Panc1 (cell line): ENCODE data around the gene PICALM. TPM values are rescaled to one million over a fixed set of nuclear protein-coding genes. Genes with fewer than 3 reads are reported as not detected.

Experiments
- ATAC-seq: fragments of 200-7000 bp; cut with Tn5 transposase; 2 replicates; pipeline ENCODE4 v1.9.1; 2020; ENCODE audit warnings: mild to moderate bottlenecking, moderate library complexity
- BruUV-seq: library from RNA; stranded (reverse); fragments of 400-500 nt; replicated peaks from 2 replicates; lab custom pipeline; 2021; lab: Mats Ljungman, UMichigan
- CTCF ChIA-PET: fragments of 300-600 bp; sonication (Branson Sonifier 250); formaldehyde crosslinking; loops from one replicate; lab custom pipeline; 2022; ENCODE audit warnings: antibody characterized with exemption; lab: Charles Lee
- POLR2A ChIA-PET: fragments of 300-600 bp; sonication (Branson Sonifier 250); formaldehyde crosslinking; loops from one replicate; lab custom pipeline; 2022; ENCODE audit warnings: antibody characterized with exemption; lab: Charles Lee
- DNase-seq: peaks from one replicate; pipeline ENCODE4 v3.0.0-alpha.2; 2010; ENCODE audit warnings: low read depth, low spot score
- H3K27ac ChIP-seq: 2 replicates; pipeline ENCODE4 v1.5.1; 2011; ENCODE audit warnings: mild to moderate bottlenecking, low read length, inconsistent platforms
- H3K27me3 ChIP-seq: fragments of 200-500 bp; sonication (Bioruptor generic); 2 replicates; pipeline ENCODE4 v1.6.0; 2014; ENCODE audit warnings: low read length, inconsistent platforms; ENCODE audit not compliant: control insufficient read depth, insufficient read depth
- H3K36me3 ChIP-seq: fragments of 200-500 bp; sonication (Bioruptor generic); 2 replicates; pipeline ENCODE4 v1.5.1; 2014; ENCODE audit warnings: inconsistent platforms, mild to moderate bottlenecking, low read length, moderate library complexity; ENCODE audit not compliant: control insufficient read depth, insufficient read depth
- H3K4me1 ChIP-seq: 2 replicates; pipeline ENCODE4 v1.5.1; 2011; ENCODE audit warnings: inconsistent platforms, mild to moderate bottlenecking, low read length, moderate library complexity; ENCODE audit not compliant: control insufficient read depth, insufficient read depth
- H3K4me3 ChIP-seq, 2 experiments: 2 replicates each; pipeline ENCODE4 v1.5.1; 2011 to 2012; ENCODE audit warnings: low read depth in 2 of 2, low read length in 2 of 2, mild to moderate bottlenecking in 2 of 2, inconsistent platforms in 1 of 2, moderate library complexity in 1 of 2
- H3K9me3 ChIP-seq: fragments of 200-500 bp; sonication (Bioruptor generic); 2 replicates; pipeline ENCODE4 v1.5.1; 2014; ENCODE audit warnings: low read depth, mild to moderate bottlenecking, inconsistent platforms, low read length, moderate library complexity; ENCODE audit not compliant: control insufficient read depth, insufficient read depth
- POLR2AphosphoS5 ChIP-seq: IDR thresholded peaks from 2 replicates; pipeline ENCODE4 v1.6.1; 2012; ENCODE audit warnings: mild to moderate bottlenecking, low read depth, low read length, moderate library complexity
- SIN3A ChIP-seq: IDR thresholded peaks from 2 replicates; pipeline ENCODE4 v1.6.1; 2012; ENCODE audit warnings: low read depth, mild to moderate bottlenecking, low read length, moderate library complexity, borderline replicate concordance; ENCODE audit not compliant: insufficient read depth
- TCF7L2 ChIP-seq: IDR thresholded peaks from 2 replicates; pipeline ENCODE4 v1.6.1; 2011; ENCODE audit warnings: mild to moderate bottlenecking, low read depth, low read length, inconsistent platforms
- in situ Hi-C: cut with HindIII; loops from 2 replicates; pipeline ENCODE4 v1.10.0; 2016; ENCODE audit warnings: low sequenced_read_pairs, low pct_unique_long_range_greater_than_20kb
- intact Hi-C: fragments of 100-400 bp; cut with micrococcal nuclease; formaldehyde crosslinking; loops from one replicate; pipeline ENCODE4 v1.10.0; 2022; ENCODE audit not compliant: unreplicated experiment
- total RNA-seq: library from RNA; stranded (reverse); gene quantifications from one replicate; pipeline ENCODE4 v1.2.1, GENCODE V29; 2021; ENCODE audit not compliant: unreplicated experiment
- TF ChIP-seq, protein P1 (sequence below), 2 experiments: IDR thresholded peaks; 2 replicates each; pipeline ENCODE4 v1.6.1; 2011 to 2012; ENCODE audit warnings: low read depth in 2 of 2, control low read depth in 1 of 2, low read length in 1 of 2, mild to moderate bottlenecking in 1 of 2, moderate library complexity in 1 of 2; ENCODE audit not compliant: insufficient read depth in 1 of 2
- TF ChIP-seq, protein P2 (sequence below): fragments of 450-650 bp; IDR thresholded peaks from 2 replicates; pipeline ENCODE4 v1.5.1; 2017; ENCODE audit warnings: mild to moderate bottlenecking

Gene PICALM
- total RNA-seq, 1 experiment from 2014 or later, result 153 TPM

DNA sequence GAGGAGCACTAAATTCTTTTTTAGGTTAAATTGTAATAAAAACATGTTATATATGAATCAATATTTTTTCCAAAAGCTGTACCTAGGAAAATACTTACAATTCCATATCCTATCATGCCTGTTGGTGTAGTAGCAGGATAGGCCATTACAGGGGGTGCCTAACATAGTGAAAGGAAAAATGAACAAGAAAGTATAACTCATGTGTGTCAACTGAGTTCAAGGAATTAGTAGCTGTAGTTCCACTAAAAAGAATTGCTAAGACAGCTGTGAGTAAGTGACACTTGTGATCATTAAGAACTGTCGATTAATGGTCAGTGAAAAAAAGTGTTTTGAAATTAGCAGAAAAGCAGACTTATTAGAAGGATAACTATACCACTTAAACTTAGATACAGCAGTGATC lies 92.4 kb downstream of the PICALM start:
- in situ Hi-C loops (no loop called here), intact Hi-C loops (no loop called here)
- BruUV-seq, result no TSS peak
- no peaks in the 10 kb centered on the region for H3K4me1 ChIP-seq
- H3K27ac ChIP-seq, result no peak overlapping the region
- ATAC-seq (no peak), DNase-seq (no peak)
- TF ChIP-seq, protein P1, sequence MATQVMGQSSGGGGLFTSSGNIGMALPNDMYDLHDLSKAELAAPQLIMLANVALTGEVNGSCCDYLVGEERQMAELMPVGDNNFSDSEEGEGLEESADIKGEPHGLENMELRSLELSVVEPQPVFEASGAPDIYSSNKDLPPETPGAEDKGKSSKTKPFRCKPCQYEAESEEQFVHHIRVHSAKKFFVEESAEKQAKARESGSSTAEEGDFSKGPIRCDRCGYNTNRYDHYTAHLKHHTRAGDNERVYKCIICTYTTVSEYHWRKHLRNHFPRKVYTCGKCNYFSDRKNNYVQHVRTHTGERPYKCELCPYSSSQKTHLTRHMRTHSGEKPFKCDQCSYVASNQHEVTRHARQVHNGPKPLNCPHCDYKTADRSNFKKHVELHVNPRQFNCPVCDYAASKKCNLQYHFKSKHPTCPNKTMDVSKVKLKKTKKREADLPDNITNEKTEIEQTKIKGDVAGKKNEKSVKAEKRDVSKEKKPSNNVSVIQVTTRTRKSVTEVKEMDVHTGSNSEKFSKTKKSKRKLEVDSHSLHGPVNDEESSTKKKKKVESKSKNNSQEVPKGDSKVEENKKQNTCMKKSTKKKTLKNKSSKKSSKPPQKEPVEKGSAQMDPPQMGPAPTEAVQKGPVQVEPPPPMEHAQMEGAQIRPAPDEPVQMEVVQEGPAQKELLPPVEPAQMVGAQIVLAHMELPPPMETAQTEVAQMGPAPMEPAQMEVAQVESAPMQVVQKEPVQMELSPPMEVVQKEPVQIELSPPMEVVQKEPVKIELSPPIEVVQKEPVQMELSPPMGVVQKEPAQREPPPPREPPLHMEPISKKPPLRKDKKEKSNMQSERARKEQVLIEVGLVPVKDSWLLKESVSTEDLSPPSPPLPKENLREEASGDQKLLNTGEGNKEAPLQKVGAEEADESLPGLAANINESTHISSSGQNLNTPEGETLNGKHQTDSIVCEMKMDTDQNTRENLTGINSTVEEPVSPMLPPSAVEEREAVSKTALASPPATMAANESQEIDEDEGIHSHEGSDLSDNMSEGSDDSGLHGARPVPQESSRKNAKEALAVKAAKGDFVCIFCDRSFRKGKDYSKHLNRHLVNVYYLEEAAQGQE (IDR thresholded peaks at IDR 0.05; ENCODE audit: insufficient read depth in 1 of 2, low read depth in 2 of 2, low read length in 1 of 2), result no peak
- TF ChIP-seq SIN3A (no peak), TCF7L2 (no peak), POLR2AphosphoS5 (no peak)
- TF ChIP-seq, protein P2, sequence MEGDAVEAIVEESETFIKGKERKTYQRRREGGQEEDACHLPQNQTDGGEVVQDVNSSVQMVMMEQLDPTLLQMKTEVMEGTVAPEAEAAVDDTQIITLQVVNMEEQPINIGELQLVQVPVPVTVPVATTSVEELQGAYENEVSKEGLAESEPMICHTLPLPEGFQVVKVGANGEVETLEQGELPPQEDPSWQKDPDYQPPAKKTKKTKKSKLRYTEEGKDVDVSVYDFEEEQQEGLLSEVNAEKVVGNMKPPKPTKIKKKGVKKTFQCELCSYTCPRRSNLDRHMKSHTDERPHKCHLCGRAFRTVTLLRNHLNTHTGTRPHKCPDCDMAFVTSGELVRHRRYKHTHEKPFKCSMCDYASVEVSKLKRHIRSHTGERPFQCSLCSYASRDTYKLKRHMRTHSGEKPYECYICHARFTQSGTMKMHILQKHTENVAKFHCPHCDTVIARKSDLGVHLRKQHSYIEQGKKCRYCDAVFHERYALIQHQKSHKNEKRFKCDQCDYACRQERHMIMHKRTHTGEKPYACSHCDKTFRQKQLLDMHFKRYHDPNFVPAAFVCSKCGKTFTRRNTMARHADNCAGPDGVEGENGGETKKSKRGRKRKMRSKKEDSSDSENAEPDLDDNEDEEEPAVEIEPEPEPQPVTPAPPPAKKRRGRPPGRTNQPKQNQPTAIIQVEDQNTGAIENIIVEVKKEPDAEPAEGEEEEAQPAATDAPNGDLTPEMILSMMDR, result no peak
- no peaks in the 10 kb centered on the region for H3K27me3 ChIP-seq
- H3K4me3 ChIP-seq, result no peak overlapping the region
- H3K36me3 ChIP-seq, result peaks cover 40% of the 10 kb centered on the region
- POLR2A ChIA-PET, result no interaction called here
- CTCF ChIA-PET, result no interaction called here
- H3K9me3 ChIP-seq, result no peaks in the 10 kb centered on the region

DNA sequence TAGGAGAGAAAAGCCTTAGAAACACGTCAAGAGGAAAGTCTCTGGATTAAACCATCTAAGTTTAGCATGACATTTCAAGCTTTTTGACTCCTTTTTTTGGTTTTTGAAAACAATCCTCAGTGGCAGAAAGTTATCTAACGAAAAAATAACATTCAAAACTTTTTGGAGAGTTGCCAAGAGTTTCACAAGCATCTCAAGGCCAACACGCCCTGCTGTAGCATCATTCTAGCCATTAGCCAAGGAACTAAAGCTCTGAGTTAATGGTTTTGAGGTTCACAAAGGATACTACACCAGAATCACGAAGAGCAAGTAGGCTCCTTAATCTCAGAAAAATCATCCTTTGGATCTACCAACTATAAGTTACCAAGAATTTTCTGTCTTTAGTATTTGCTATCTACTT lies 94.8 kb downstream of the PICALM start:
- no peak overlapping the region for H3K4me3 ChIP-seq
- no peak overlapping the region for H3K27ac ChIP-seq
- in situ Hi-C loops, result no loop called here
- no TSS peak for BruUV-seq
- POLR2A ChIA-PET, result no interaction called here
- intact Hi-C loops, result no loop called here
- no peaks in the 10 kb centered on the region for H3K9me3 ChIP-seq
- no peaks in the 10 kb centered on the region for H3K4me1 ChIP-seq
- ATAC-seq (no peak), DNase-seq (no peak)
- peaks cover 26% of the 10 kb centered on the region for H3K36me3 ChIP-seq
- TF ChIP-seq SIN3A, result no peak
- TF ChIP-seq, protein P2, result no peak
- TF ChIP-seq, protein P1 (IDR thresholded peaks at IDR 0.05; ENCODE audit: insufficient read depth in 1 of 2, low read depth in 2 of 2, low read length in 1 of 2), result no peak
- no peaks in the 10 kb centered on the region for H3K27me3 ChIP-seq
- CTCF ChIA-PET, result interaction anchor here (0.5 kb wide), 1 partner anchor 246 kb away, joined by 8 read pairs; no protein-coding TSS in a partner anchor
